AG08396 (cell line): ENCODE data around the gene TRAF3IP3.

ENCODE experiments used
- DNase-seq: peaks from one replicate; pipeline ENCODE4 v3.0.0; 2012; ENCODE audit warnings: low spot score, mixed read lengths

Gene TRAF3IP3

DNA sequence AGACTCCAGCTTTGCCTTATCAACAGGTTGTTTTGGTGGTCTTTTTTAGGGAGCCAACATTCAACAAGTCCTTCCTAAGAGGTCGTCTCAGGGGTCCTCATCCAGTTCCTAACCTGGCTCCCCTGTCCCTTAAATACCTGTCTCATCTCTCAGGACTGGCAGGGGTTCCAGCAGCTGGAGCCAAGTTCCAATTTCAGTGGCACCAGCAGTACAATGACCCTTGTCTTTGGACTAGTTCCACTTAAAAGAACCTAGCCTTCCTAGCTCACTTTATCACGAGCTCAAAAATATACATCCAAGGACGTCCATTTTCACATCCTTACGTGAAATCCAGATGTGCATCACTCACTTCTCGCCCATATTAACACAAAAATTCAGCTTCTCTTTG, 18.7 kb upstream of the TRAF3IP3 start:
- DNase-seq = no peak

GRCh38 chr1:209738270-209738669, 17.6 kb upstream of the TRAF3IP3 start:
- no peak for DNase-seq

- DNase-seq = no peak
Measured at GRCh38 chr1:209741193-209741592, 14.7 kb upstream of the TRAF3IP3 start.

- DNase-seq = no peak
Measured at GRCh38 chr1:209741889-209742288, 14.0 kb upstream of the TRAF3IP3 start.

DNA sequence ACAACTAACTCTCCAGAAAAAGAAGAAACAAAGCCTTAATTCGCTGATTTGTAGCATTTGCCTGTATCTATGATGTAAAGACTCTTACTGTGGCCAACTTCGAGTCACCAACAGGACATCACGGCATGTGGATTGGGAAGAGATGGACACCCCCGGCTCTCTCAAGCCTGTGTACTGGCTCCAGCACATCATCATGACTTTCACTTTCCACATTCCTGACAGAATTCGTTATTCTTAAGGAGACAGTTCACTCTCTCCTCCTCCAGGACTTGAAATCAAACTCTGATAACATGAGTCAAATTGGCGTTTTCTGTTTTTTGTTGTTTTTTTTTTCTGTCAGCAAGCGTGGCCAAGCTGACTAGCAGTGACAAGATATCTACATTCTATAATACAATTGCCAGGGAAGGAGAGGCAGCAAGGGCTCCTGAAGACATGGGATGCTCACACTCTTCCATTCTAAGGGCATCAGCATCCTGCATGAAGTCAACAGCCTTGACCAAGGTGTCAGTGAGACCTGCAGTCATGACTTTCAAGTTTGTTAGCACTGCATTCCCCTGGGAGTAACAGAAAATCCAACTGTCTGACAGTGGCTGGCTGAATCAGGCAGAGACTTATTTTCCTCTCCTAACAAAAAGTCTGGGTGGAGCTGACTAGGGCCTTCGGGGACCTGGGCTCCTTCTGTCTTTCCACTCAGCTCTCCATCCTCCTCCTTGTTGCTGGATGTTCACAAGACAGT, 13.3 kb upstream of the TRAF3IP3 start:
- peak; percentile 58 for DNase-seq

DNA sequence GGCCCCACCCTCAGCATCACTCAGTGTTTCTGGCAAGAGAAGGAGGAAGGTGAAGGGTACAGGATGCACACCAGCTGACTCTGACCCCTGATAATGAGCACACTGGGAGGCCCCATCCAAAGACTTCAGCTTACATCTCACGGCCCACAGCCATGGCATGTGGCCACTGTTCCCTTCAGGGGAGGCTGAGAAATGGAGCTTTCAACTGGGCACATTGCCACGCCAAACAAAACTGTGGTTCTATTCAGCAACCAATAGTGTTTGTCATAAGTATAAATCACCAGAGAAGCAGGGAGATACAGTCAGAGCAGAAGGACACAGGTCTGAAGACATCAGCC, 12.7 kb upstream of the TRAF3IP3 start:
- peak; percentile 41 for DNase-seq

- no peak for DNase-seq
Measured at GRCh38 chr1:209746451-209747165, 9.2 kb upstream of the TRAF3IP3 start.

GRCh38 chr1:209747580-209748262, 8.1 kb upstream of the TRAF3IP3 start:
- peak; percentile 91 for DNase-seq

DNA sequence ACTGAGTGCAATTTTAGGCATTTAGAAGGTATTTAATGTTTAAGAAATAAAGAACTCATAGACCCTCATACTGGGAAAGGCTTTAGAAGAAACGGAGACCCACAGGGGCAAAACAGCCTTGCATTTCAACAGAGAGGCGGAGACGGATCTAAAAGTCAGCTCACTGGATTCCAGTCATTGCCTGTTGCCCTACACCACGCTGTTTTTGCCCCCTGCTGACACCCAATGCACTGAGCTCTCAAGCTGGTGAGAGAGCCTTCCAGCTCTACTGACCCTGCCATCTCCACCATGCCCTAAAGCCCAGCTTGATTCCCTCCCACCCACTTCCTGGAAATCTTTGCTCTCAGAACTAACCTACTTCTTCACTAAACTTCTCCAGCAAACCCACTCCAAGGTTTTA, 7.2 kb upstream of the TRAF3IP3 start:
- no peak for DNase-seq

- DNase-seq = no peak
Measured at GRCh38 chr1:209749205-209749604, 6.6 kb upstream of the TRAF3IP3 start.

DNA sequence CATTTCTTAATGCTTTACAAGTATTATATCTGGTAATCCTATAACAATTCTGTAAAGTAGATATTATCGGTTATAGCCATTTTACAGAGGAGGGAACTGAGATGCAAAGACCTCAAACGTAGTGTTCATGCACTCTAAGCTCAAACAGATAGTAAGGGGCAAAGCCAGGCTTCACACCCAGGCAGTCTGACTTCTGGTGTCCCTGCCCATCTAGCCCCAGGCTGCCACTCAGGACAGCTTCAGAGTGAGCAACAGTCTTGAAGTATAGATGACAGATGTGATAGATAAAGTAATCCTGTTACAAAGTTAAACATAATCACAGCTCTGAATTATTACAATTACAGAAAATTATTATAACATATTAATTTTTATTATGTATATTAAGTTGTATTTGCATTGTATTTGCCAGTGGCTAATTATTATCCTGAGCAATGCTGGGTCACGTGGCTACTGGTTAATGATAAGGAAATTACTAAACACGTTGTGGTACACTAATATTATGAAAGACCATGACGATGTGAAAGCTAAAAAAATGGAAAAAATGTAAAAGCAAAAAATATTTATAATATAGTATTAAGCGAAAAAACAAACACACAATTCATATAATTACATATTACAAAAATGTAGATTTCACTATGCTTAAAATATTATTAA, 6.1 kb upstream of the TRAF3IP3 start:
- DNase-seq = no peak

- no peak for DNase-seq
Measured at GRCh38 chr1:209751627-209752231, 4.1 kb upstream of the TRAF3IP3 start.

DNA sequence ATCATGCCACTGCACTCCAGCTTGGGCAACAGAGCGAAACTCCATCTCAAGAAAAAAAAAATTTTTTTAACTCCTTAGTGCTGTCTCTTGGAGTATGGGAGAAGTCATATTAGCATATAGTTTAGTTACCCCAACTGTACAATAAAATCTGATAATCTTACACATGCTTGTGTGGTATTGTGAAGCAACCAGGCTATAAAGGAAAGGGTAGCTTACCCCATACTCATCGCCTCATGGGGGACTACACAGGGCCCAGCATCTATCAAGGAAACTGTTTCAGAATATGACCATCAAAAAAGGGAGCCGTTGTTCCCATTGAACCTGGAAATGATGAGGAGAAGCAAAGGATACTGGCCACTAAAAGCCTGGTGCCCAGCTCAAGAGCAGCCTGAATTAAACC, 3.0 kb upstream of the TRAF3IP3 start:
- DNase-seq = no peak

- no peak for DNase-seq
Measured at GRCh38 chr1:209755256-209755655, 597 bp upstream of the TRAF3IP3 start.

GRCh38 chr1:209756615-209757445, 977 bp downstream of the TRAF3IP3 start:
- no peak for DNase-seq

DNA sequence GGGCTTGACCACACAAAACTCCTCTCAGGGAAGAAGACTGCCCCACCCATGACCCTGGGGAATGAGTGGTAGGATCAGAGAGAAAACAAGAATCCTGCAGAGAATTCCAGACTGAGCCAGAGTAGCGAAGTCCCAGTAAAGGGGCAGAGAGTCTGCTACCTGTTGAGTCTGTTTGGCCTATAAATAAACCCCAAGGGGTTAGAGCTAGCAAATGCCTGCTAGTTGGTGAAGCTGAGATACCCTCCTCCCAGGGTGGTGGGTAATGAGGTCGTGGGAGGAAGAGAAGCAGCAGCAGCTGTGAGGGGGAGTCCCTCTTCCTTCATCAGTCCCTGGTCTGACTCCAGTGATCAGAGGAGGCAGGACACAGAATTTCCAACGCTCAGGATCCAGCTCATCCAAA, 2.5 kb downstream of the TRAF3IP3 start:
- no peak for DNase-seq

- no peak for DNase-seq
Measured at GRCh38 chr1:209759829-209760359, 4.0 kb downstream of the TRAF3IP3 start.

- no peak for DNase-seq
Measured at GRCh38 chr1:209761011-209761635, 5.3 kb downstream of the TRAF3IP3 start.

GRCh38 chr1:209766051-209766450, 10.2 kb downstream of the TRAF3IP3 start:
- DNase-seq = no peak

- DNase-seq = no peak
Measured at GRCh38 chr1:209767096-209767495, 11.2 kb downstream of the TRAF3IP3 start.

- no peak for DNase-seq
Measured at GRCh38 chr1:209767706-209768105, 11.9 kb downstream of the TRAF3IP3 start.
